Measurements from ENCODE around the gene METTL25B. TPM values are rescaled to one million over a fixed set of nuclear protein-coding genes. Genes with fewer than 3 reads are reported as not detected.

METTL25B gene
- total and polyA plus RNA-seq, 2 of the 13 experiments (the other 11 are each of a cell fraction or from before 2014, with no cell fraction given), result 11.9 to 24.0 TPM

GRCh38 chr1:156728599-156729462, 562 bp downstream of the METTL25B start, which contains the start of gene ISG20L2 (continued):
- no peak for TF ChIP-seq HINFP (CRISPR knock-in tag; IDR thresholded peaks at IDR 0.05; ENCODE audit: low read depth)
- peak; percentile 84 for TF ChIP-seq KAT8 (CRISPR knock-in tag; IDR thresholded peaks at IDR 0.05)
- 0 out of 2 replicates have a peak, but pooled peaks have one; percentile 66 for TF ChIP-seq NRL (CRISPR knock-in tag; IDR thresholded peaks at IDR 0.05; ENCODE audit: borderline replicate concordance)
- no peak for TF ChIP-seq PHB2 (IDR thresholded peaks at IDR 0.05; ENCODE audit: partially characterized antibody)
- peak; percentile 47 for TF ChIP-seq AGO2 (optimal IDR thresholded peaks at IDR 0.05; ENCODE audit: low read depth, low read length)
- no peak for TF ChIP-seq MIER3 (CRISPR knock-in tag; IDR thresholded peaks at IDR 0.05; ENCODE audit: borderline replicate concordance)
- TF ChIP-seq KLF16 (CRISPR knock-in tag; IDR thresholded peaks at IDR 0.05), result 0 out of 4 replicates have a peak, but pooled peaks of 1 of the 2 experiments have one; percentile 37
- TF ChIP-seq ZBTB39 (CRISPR knock-in tag; IDR thresholded peaks at IDR 0.05), result no peak
- no peak for TF ChIP-seq ZNF350 (CRISPR knock-in tag; IDR thresholded peaks at IDR 0.05; ENCODE audit: borderline replicate concordance, low read depth)
- no peak; the same call in 1 of the 2 replicates for TF ChIP-seq MNT (IDR thresholded peaks at IDR 0.05)
- no peak for TF ChIP-seq ELF4 (CRISPR knock-in tag; IDR thresholded peaks at IDR 0.05; ENCODE audit: borderline replicate concordance)
- no peak for TF ChIP-seq ZFP37 (CRISPR knock-in tag; IDR thresholded peaks at IDR 0.05; ENCODE audit: borderline replicate concordance)
- TF ChIP-seq BHLHE40 (IDR thresholded peaks at IDR 0.05; ENCODE audit: low read length), result peak; percentile 82
- TF ChIP-seq POGK (CRISPR knock-in tag; conservative IDR thresholded peaks at IDR 0.05), result no peak
- TF ChIP-seq REL (CRISPR knock-in tag; conservative IDR thresholded peaks at IDR 0.05), result no peak
- no peak for TF ChIP-seq PBX3 (CRISPR knock-in tag; IDR thresholded peaks at IDR 0.05; ENCODE audit: borderline replicate concordance)
- no peak for TF ChIP-seq SP140L (CRISPR knock-in tag; IDR thresholded peaks at IDR 0.05; ENCODE audit: borderline replicate concordance)
- no peak for TF ChIP-seq SMC3 (IDR thresholded peaks at IDR 0.05; ENCODE audit: low read length)
- TF ChIP-seq ZNF501 (CRISPR knock-in tag; IDR thresholded peaks at IDR 0.05), result peak; percentile 74; the same call in 1 of the 2 replicates
- TF ChIP-seq ZNF235 (CRISPR knock-in tag; IDR thresholded peaks at IDR 0.05; ENCODE audit: borderline replicate concordance), result peak; percentile 53; the same call in 1 of the 2 replicates

Data from HepG2 (cell line).